HG02588 (cell line): ENCODE results near the gene RCL1.
"Not testable (repeated sequence)": the region's sequence is repeated elsewhere in the genome, so short reads cannot be mapped to it uniquely, and the experiment has no call there.

Source experiments
- ATAC-seq: cut with Tn5 transposase; IDR thresholded peaks from one replicate; pipeline ENCODE4 v1.9.1; 2021; ENCODE audit warnings: mild to moderate bottlenecking, moderate library complexity; ENCODE audit not compliant: unreplicated experiment

Gene RCL1

DNA sequence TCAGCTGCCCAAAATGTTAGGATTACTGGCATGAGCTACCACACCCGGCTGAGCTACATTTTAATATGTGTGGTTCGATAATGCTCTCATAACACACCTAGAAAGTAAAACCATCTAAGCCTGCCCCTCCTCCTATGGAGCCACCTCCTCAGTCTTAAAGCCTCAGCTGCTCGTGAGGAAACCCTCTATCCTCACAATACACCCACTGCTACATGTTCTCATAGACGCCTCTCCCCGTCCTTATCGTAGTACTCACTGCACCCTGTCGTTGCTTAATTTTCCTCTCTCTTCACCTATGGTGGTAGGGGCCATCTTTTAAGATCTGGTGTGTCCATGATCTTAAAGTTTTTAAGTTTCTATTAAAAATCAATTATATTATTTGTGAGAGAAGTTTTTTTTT, 72.9 kb downstream of the RCL1 start:
- ATAC-seq: no peak

DNA sequence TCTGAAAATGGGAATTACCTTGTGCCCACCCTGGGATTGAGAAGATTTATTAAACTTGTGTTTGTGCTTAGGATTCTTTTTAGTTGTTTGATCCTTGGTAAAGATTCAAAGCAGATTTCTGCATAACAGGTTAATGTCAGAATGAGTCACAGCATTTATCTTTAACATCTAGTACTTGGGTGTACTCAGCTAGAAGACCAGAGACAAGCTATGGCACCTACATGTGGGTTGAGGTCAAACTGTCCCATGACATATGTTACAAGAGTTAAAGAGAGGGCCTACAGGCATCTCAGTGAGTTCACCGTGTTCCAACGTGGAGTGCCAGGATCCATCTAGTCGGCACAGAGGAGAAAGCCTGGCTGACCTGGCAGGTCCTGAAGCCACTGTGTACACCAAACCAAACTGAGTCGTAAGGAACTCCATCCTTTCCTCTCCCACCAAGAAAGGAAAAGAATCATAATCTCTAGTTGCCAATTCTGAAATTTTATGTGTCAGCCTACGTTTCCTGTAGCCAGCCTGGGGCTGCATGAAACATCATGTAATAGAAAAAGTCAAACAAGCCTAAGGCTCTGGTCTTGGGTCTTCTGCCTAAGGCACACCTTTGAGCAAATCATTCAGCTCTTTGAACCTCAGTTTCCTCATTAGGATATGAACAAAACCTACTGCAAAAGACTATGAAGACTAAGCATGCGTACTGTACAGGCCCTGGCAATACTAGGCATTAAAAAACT, 73.7 kb downstream of the RCL1 start:
- ATAC-seq: no peak

GRCh38 chr9:4873066-4873465, 80.3 kb downstream of the RCL1 start:
- ATAC-seq: no peak

DNA sequence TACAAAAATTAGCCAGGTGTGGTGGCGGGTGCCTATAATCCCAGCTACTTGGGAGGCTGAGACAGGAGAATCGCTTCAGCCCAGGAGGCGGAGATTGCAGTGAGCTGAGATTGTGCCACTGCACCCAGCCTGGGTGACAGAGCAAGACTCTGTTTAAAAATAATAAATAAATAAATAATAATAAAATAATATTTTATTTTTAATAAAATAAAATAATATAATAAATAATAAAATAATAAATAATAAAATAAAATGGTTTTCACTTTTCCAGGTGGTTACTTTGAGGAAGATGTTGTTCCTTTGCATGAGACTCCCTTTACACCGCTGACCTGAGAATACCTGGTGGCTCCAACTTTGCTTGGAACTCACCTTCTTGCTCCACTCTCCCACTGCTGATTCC, 82.8 kb downstream of the RCL1 start:
- no peak for ATAC-seq

GRCh38 chr9:4879115-4879558, 86.4 kb downstream of the RCL1 start:
- ATAC-seq: no peak

DNA sequence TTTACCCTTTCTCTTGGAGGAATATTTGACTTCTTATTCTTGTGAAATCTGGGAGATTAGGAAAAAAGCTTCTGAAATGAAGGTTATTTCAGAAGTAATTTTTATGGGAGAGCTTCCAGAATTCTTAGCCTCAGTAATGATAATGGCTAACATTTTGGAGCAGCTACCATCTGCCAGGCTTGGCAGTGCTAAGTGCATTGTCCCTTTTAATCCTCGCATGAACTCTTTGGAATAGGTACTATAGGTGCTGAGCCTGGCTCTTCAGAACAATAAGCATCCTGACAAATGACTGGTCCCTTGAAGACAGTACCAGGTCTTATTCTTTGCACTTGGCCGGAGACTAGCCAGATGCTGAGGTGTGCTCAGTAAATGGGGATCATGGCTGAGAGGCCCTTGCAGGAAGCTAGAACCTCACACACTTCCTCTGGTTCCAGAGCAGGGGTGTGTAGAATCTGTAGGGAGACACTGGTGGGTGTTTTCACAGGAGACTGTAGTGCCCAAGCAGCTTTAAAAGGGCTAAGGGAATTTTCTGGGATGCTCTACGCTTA, 90.7 kb downstream of the RCL1 start:
- ATAC-seq: no peak

DNA sequence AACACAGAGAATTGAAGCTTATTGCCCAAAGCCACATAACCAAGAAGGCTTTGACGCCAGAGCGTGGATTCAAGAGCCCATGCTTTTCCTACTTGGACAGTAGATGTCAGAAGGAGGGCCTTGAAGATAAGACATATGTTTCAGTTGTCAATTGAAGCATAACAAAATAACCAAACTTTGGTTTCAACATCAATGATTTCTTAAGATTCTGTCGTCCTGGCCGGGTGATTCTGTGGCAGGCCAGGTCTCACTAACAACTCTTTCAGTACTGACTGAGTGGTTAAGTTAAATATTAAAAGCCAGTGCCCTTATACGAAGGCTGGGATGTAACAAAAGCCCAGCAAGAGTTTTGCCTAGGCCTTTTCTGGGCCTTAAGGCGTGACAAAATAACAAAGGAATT, 94.0 kb downstream of the RCL1 start:
- ATAC-seq: peak; percentile 94

GRCh38 chr9:4887556-4887955, 94.8 kb downstream of the RCL1 start:
- ATAC-seq: no peak

DNA sequence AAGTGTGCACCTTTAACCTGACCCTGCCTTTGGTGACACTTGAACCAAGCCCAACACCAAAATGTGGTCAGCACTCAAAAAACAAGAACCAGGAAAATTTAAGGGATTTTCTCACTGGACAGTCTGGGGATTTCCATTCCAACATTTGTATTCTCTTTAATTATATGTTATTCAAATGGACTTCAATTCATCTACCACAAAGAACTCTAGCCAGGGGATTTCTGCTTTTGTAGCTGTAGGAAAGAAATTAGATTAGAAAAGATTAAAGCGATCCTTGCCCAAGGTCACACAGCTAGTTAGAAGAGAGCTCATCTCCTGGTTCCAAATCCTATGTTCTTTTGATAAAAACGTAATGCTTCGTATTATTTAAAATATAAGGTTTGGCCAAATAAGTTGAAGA, 97.5 kb downstream of the RCL1 start:
- no peak for ATAC-seq

DNA sequence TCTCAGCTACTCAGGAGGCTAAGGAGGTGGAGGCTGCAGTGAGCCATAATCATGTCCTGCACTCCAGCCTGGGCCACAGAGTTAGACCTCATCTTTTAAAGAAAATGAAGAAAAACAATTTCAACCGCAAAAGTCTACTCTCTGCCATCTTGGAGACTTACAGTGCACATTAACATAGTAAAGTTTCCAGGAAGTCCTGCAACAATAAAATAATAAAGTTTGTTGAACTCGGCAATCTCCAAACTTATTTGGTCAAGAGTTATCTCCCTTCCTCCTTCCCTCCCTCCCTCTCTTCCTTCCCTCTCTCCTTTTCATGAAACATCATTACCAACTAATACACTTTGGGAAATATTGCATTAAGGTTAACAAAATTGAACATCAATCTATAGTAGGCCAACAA, 98.2 kb downstream of the RCL1 start:
- no peak for ATAC-seq

GRCh38 chr9:4891674-4892073, 98.9 kb downstream of the RCL1 start:
- no peak for ATAC-seq

DNA sequence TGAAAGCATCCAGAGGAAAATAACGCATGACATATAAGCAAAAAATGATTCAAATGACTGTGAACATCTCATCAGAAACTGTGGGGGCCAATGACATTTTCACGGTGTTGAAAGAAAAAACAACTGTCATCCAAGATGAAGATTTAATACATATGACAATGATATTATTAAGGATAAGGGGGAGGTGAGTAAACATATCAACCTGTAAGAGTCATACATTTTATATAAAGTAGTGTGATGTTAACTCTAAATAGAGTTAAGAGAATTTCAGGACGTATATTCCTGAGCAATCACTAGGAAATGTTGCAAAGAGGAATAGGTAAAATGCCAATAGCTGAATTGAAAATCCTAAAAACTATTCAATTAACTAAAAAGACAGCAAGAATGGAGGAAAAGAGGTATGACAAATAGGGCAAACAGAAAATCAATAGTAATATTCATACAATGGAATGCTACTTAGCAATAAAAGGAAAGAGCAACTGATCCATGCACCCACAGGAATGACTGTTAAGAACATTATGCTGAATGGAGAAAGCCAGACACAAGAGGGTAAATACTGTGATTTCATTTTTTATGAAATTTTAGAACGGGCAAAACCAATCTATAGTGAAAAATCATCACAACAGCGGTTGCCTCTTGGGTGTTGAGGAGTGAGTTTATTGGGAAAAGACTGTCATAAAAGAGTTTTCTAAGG, 99.9 kb downstream of the RCL1 start:
- ATAC-seq: no peak

- no peak for ATAC-seq
These were observed 101.3 kb downstream of the RCL1 start for GRCh38 chr9:4894076-4894475.

- not testable (repeated sequence) for ATAC-seq
These were observed 107.1 kb downstream of the RCL1 start for GRCh38 chr9:4899853-4900252.

DNA sequence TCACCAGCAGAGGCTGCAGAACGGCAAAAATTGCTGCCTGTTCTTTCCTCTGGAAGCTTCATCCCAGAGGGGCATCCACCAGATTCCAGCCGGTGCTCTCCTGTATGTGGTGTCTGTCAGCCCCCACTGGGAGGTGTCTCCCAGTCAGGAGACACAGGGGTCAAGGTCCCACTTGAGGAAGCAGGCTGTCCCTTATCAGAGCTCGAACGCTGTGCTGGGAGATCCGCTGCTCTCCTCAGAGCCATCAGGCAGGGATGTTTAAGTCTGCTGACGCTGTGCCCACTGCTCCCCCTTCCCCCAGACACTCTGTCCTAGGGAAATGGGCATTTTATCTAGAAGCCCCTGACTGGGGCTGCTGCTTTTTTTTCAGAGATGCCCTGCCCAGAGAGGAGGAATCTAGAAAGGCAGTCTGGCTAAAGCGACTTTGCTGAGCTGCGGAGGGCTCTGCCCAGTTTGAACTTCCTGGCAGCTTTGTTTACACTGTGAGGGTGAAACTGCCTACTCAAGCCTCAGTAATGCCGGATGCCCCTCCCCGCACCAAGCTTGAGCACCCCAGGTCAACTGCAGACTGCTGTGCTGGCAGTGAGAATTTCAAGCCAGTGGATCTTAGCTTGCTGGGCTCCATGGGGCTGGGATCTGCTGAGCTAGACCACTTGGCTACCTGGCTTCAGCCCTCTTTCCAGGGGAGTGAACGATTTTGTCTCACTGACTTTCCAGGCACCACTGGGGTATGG, 108.8 kb downstream of the RCL1 start:
- ATAC-seq: not testable (repeated sequence)

DNA sequence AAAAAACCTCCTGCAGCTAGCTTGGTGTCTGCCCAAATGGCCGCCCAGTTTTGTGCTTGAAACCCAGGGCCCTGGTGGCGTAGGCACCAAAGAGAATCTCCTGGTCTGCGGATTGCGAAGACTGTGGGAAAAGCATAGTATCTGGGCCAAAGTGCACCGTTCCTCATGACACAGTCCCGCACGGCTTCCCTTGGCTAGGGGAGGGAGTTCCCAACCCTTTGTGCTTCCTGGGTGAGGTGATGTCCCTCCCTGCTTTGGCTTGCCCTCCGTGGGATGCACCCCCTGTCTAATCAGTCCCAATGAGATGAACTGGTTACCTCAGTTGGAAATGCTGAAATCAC, 109.4 kb downstream of the RCL1 start:
- no peak for ATAC-seq

DNA sequence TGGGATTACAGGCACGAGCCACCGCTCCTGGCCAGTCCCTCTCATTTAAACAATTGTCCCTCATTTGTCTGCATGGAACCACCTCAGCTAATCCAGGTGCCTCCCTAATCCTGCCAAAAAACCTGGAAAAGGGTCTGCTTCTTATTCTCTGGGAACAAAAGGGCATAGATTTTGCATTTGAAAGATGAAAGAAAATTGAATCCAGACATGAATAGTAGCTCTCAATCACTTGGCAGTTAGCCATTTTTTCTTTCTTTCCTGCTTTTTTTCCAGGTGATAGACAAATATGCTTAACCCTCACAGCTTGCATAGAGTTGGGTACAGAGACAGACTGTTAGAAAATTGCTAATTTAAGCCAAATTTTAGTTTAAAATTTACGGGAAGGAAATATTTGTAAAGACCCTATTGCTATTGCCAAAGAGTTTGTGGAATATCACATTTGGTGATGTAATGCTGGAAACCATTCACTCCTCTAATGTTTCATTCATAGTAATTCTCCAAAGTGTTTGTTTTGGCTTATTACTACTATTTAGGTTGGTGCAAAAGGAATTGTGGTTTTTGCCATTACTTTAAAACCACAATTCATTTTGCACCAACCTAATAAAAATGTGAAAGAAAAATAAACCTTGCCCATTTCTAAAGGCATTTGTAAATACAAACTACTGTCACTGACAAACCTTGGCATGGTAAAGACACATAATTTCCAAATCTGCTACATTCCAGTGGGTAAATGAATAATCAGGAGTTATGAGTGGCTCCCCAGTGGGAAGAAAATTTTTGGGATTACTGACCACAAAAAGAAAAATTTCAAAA, 111.8 kb downstream of the RCL1 start:
- ATAC-seq: no peak

GRCh38 chr9:4905135-4905490, 112.4 kb downstream of the RCL1 start:
- no peak for ATAC-seq
